Measurements from ENCODE around the gene CD59. TPM values are rescaled to one million over a fixed set of nuclear protein-coding genes. Genes with fewer than 3 reads are reported as not detected.
A peak's percentile ranks its signal among the peaks of the same experiment; 100 is the strongest.

CD59 gene, protein sequence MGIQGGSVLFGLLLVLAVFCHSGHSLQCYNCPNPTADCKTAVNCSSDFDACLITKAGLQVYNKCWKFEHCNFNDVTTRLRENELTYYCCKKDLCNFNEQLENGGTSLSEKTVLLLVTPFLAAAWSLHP
- total RNA-seq (2014; rRNA removed), result 134 and 170 TPM in 2 replicates
- Bru-seq, nascent RNA, result percentile 99 among the genes with signal in this experiment
- BruChase-seq, experiment 1, labeled RNA remaining after a 6-hour chase, result percentile 99 among the genes with signal in this experiment
- percentile 99 among the genes with signal in this experiment for BruChase-seq, experiment 2, labeled RNA remaining after a 2-hour chase
- long read RNA-seq, full-length matches to known transcripts, result 889 of 1,171 reads
- long read RNA-seq, partial matches to known transcripts, result 27 of 1,171 reads
- long read RNA-seq, other reads (novel, unspliced or antisense), result 255 of 1,171 reads

DNA sequence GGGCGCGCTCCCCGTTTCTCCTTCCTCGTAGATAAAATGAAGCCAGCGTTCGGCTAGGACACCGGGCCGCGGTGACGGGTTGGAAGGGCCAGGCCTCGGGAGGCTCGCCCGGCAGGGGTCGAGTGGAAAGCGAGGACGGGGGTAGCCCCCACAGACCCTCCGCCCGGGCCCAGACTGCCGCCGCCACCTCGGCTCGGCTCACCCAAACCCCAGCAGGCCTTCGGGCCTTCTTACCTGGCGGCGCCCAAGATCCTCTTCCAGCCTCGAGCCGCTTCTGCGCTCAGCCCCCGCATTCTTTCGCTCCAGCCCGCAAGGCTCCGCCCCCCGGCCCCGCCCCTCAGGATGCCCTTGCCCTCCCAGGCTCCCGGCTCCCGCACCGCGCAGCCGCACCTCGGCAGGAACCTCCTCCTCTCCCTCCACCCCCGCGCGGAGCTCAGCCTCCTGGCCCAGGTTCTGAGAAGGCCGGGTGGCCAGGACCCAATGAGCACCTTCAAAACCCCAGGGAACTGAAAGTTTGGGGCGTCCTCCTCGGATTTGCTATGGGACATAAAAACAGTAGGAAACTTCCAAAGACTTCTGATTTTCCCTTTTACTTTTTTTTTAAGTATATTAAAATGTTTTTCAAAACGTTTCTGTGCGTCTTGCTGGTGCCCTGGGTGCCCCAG is at the start of gene CD59:
CD59 (minus strand) TSS at position 276 of the 665 bp plus-strand sequence. CDS start 13,978 bp downstream, outside the sequence.
- DNase-seq, result peak; percentile 94
- CTCF ChIA-PET, result interaction anchor here (0.5 to 1.2 kb wide), 5 partner anchors 20 to 178 kb away, joined by 3 to 16 read pairs (median 5); no protein-coding TSS in a partner anchor

DNA sequence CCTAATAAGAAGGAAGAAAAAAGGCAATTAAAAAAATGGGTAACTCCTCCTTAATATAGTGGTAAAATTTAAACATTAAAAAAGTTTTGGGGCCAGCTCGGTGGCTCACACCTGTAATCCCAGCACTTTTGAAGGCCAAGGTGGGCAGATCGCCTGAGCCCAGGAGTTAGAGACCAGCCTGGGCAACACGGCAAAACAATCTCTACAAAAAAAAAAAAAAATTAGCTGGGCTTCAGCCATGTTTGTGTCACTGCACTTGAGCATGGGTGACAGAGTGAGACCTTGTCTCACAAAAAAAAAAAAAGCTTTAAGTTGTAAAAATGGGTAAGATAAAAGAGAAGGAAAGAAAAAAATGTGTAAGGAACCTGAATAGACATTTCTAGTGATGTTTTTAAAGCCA is 49.4 kb upstream of the CD59 start:
- no peaks in the 10 kb centered on the region for H3K27me3 ChIP-seq (ENCODE audit: low read length)
- ATAC-seq (no peak), DNase-seq (no peak)
- CTCF ChIA-PET, result interaction anchor here (0.7 kb wide), 1 partner anchor 609 kb away, joined by 9 read pairs; no protein-coding TSS in a partner anchor
- no peak overlapping the region for H2AFZ ChIP-seq (ENCODE audit: low read length)
- H3K4me3 ChIP-seq (ENCODE audit: low read length), result no peak overlapping the region
- H3K79me2 ChIP-seq (ENCODE audit: low read length), result no peaks in the 10 kb centered on the region
- no peak overlapping the region for H3K4me2 ChIP-seq (ENCODE audit: low read length)
- H4K20me1 ChIP-seq (ENCODE audit: low read length), result no peaks in the 10 kb centered on the region
- intact Hi-C loops (cut with micrococcal nuclease), result no loop called here
- no peak overlapping the region for H3K9ac ChIP-seq (ENCODE audit: low read length)
- TF ChIP-seq EZH2 (IDR thresholded peaks at IDR 0.05; ENCODE audit: low read length, unreplicated experiment), result no peak
- TF ChIP-seq, protein P1, sequence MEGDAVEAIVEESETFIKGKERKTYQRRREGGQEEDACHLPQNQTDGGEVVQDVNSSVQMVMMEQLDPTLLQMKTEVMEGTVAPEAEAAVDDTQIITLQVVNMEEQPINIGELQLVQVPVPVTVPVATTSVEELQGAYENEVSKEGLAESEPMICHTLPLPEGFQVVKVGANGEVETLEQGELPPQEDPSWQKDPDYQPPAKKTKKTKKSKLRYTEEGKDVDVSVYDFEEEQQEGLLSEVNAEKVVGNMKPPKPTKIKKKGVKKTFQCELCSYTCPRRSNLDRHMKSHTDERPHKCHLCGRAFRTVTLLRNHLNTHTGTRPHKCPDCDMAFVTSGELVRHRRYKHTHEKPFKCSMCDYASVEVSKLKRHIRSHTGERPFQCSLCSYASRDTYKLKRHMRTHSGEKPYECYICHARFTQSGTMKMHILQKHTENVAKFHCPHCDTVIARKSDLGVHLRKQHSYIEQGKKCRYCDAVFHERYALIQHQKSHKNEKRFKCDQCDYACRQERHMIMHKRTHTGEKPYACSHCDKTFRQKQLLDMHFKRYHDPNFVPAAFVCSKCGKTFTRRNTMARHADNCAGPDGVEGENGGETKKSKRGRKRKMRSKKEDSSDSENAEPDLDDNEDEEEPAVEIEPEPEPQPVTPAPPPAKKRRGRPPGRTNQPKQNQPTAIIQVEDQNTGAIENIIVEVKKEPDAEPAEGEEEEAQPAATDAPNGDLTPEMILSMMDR (conservative IDR thresholded peaks at IDR 0.05; ENCODE audit: low read depth, low read length), result no peak
- TF ChIP-seq EZH2phosphoT487 (IDR thresholded peaks at IDR 0.05; ENCODE audit: borderline replicate concordance, low read length), result no peak
- no peaks in the 10 kb centered on the region for H3K36me3 ChIP-seq (ENCODE audit: low read depth, low read length)
- POLR2A ChIA-PET (ENCODE audit: unreplicated experiment), result no interaction called here
- no peak overlapping the region for H3K27ac ChIP-seq (ENCODE audit: low read length)
- no peaks in the 10 kb centered on the region for H3K9me2 ChIP-seq (replicated peaks; ENCODE audit: low read length)
- BruUV-seq (replicated peaks), result no TSS peak
- no peaks in the 10 kb centered on the region for H3K4me1 ChIP-seq (ENCODE audit: insufficient read depth, low read length)
- no peaks in the 10 kb centered on the region for H3K9me3 ChIP-seq (ENCODE audit: low read length)
- no peaks in the 10 kb centered on the region for H3F3A ChIP-seq (ENCODE audit: low read length, unreplicated experiment)

More for the DNA sequence above, at the start of gene CD59:
- Histone ChIP-seq H3K9ac (ENCODE audit: low read length) (peak within 1 kb of the TSS; percentile 100), H3K4me1 (ENCODE audit: insufficient read depth, low read length) (peaks cover 47% of the 10 kb centered on the region), H3K36me3 (ENCODE audit: low read depth, low read length) (peaks cover 30% of the 10 kb centered on the region), H3K9me2 (replicated peaks; ENCODE audit: low read length) (no peaks in the 10 kb centered on the region), H3K27ac (ENCODE audit: low read length) (peak within 1 kb of the TSS; percentile 91), H2AFZ (ENCODE audit: low read length) (peak within 1 kb of the TSS; percentile 36), H3K4me3 (ENCODE audit: low read length) (peak within 1 kb of the TSS; percentile 85), H3K79me2 (ENCODE audit: low read length) (peaks cover 54% of the 10 kb centered on the region), H3K9me3 (ENCODE audit: low read length) (no peaks in the 10 kb centered on the region), H3K4me2 (ENCODE audit: low read length) (peak within 1 kb of the TSS; percentile 93), H3F3A (ENCODE audit: low read length, unreplicated experiment) (no peaks in the 10 kb centered on the region), H4K20me1 (ENCODE audit: low read length) (peaks cover 46% of the 10 kb centered on the region), H3K27me3 (ENCODE audit: low read length) (no peaks in the 10 kb centered on the region)
- BruUV-seq (replicated peaks), result no TSS peak
- POLR2A ChIA-PET (ENCODE audit: unreplicated experiment), result interaction anchor here (0.5 to 2.3 kb wide), 13 partner anchors 12 to 1936 kb away, joined by 3 to 21 read pairs (median 6); partner anchors contain the start of gene C11orf91
- peak; percentile 81 for ATAC-seq
- TF ChIP-seq, protein P1 (conservative IDR thresholded peaks at IDR 0.05; ENCODE audit: low read depth, low read length), result no peak
- TF ChIP-seq EZH2phosphoT487 (IDR thresholded peaks at IDR 0.05; ENCODE audit: borderline replicate concordance, low read length), result no peak
- no peak for TF ChIP-seq EZH2 (IDR thresholded peaks at IDR 0.05; ENCODE audit: low read length, unreplicated experiment)
- intact Hi-C loops (cut with micrococcal nuclease), result loop anchor here (1.0 to 2.0 kb wide), 2 partner anchors 13 to 46 kb away; no protein-coding TSS in a partner anchor

Measured in PC-3 (cell line).